HEK293T (cell line): Measurements from ENCODE around the gene APLP2.

Source experiments
- BHLHE40 ChIP-seq: fragments of 450-650 bp; IDR thresholded peaks from 2 replicates; pipeline ENCODE4 v1.6.1; 2016; ENCODE audit warnings: mild to moderate bottlenecking, moderate library complexity, borderline replicate concordance
- HDGF ChIP-seq: fragments of 450-650 bp; IDR thresholded peaks from 2 replicates; pipeline ENCODE4 v1.6.1; 2017; ENCODE audit warnings: antibody characterized with exemption, borderline replicate concordance
- L3MBTL2 ChIP-seq: fragments of 450-650 bp; conservative IDR thresholded peaks from 2 replicates; pipeline ENCODE4 v1.6.1; 2016; ENCODE audit warnings: mild to moderate bottlenecking

DNA sequence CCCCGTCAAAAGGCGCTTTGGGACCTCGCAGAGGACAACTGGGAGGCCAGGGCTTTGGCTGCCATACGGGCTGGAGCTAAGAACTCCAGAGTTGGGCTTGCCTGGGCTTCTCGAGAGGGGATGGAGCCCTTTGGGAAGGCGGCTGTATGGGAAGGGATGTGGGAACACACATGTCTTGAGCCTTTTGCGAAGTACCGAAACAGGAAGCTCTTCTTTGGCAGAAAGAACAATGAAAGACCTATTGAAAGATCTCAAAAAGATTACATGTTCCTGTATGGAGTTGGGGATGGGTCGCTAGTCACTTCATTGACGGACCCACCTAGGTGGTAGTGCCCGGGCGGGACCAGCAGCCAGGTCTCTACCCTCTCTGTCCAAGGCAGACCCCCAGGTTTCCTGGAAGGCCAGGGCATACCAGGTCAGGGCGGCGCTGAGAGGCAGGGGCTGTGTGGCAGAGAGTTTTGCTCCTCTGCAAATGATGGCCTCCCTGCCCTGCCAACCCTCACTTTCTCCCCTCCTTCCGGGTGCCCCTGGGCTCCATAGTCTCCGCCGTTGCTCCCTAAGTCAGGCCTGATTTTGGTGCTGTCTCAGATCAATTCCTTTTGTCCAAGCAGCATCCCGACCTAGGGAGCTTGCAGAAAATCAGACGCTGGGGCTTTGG lies 90.9 kb downstream of the APLP2 start:
- TF ChIP-seq HDGF (no peak), BHLHE40 (no peak), L3MBTL2 (no peak)
